ENCODE measurements around the gene RANBP10.
"Not testable (repeated sequence)": the region's sequence is repeated elsewhere in the genome, so short reads cannot be mapped to it uniquely, and the experiment has no call there.

The RANBP10 gene

DNA sequence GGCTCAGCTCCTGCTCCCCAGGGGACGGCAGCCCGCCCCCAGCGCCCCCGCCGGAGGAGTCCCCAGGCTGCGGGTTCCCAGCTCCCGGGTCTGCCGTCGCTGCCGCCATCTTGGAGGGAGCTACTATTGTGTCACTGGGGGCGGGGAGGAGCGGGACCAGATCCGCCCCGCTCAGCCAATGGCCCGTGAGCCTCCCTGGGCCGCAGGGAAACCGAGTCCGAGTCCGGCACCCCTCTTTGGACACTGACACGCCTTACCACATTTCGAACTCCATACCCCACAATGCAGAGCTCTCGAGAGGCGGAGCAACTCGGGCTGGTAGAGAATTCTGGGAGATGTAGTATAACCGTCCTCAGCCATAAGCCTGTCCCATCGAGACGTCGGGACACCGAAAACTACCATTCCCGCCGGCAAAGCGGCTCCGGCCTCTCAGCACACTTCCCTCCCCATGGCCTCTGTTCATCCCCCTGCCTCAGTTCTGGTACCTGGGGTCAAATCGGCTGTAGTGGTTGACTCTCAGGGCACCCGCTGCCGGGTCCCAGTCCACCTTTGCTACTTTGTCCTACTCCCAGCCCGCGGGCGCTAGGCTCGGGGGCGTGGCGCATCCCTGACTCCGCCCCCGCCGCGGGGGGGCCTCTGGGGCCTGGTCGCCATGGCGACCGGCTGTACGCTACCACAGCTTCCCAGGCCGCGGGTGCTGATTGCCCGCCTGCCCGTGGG lies at the start of gene RANBP10, which contains the start of gene TSNAXIP1:
Gene RANBP10 (minus strand): TSS at position 133 of the 720 bp plus-strand sequence. CDS start 24 bp downstream, at position 109.
Gene TSNAXIP1 (plus strand): TSS at position 462 of the 720 bp plus-strand sequence. CDS start 261 bp downstream, outside the sequence.
- peak; percentile 95 for DNase-seq (ENCODE audit: low spot score)

DNA sequence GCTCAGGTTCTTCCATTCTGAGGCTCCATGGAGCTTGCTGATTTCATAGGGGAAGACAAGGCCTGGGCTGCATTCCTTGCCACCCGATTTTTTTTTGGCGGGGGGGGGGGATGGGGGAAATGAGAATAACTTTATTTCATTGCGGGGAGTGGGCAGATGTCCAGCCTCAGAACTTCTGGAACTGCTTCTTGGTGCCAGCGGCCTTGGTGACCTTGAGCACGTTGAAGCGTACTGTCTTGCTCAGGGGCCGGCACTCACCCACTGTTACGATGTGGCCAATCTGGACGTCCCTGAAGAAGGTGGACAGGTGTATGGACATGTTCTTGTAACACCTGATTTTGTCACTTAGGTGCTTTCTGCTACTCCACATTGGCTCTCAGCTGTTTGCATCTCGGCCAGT lies 49.4 kb upstream of the RANBP10 start:
- DNase-seq (ENCODE audit: low spot score), result no peak

DNA sequence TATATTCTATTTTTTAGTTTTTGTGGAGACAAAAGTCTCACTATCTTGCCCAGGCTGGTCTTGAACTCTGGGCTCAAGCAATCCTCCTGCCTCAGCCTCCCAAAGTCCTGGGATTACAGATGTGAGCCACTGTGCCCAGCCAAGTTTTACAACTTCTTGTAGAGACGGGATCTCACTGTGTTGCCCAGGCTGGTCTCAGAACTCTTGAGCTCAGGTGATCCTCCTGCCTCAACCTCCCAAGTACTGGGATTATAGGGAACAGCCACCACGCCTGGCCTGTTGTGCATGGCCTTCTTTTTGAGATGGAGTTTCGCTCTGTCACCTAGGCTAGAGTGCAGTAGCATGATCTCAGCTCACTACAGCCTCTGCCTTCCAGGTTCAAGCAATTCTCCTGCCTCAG lies 47.3 kb upstream of the RANBP10 start:
- no peak for DNase-seq (ENCODE audit: low spot score)

DNA sequence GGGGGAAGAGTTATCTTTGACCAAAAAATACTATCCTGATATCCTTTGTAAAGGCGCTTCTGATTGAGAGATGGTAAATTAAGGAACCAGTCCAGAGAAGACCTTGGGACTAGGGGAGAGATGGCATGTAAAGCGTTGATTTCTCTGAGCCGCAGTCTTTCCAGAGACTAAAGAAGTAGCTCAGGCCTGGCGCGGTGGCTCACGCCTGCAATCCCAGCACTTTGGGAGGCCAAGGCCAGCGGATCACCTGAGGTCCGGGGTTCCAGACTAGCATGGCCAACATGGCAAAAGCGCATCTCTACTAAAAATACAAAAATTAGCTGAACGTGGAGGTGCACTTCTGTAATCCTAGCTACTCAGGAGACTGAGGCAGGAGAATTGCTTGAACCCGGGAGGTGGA lies 41.8 kb upstream of the RANBP10 start:
- no peak for DNase-seq (ENCODE audit: low spot score)

DNA sequence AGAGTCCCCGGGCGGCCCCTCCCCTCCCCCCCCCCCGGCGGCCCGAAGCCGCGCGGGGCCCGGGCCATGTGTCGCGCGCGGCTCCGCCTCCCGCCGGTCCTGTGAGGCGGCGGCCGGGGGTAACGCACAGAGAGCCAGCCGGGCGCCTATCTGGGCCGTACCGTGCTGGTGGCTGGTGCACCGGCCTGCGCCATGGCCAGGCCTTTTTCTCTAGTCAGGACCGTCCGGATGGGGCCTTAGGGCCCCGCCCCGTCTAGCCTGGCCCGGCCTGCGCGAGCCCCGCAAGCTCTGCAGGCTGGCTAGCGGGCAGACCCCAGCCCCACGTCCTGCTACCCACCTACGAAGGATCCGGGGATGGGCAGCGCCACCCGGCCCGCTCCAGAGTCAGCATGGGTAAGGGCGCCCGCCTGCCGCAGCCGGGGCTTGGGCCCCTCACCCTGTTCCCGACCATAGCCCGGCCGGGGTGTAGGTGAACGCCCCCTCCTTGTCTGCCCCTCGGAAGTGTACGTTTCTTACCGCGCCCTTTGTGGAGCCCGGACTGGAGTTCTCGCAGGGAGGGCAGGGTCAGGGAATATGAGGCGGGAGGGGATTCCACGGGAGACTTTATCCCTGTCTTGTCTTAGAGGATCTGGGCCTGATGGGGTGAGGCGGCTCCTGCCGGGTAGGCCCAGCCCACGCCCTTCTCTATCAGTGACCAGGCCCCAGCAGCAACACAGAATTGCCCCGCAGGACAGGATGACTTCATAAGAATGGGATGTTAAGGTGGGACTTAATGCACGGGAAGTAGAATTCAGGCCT lies 40.9 kb upstream of the RANBP10 start, which contains the start of gene CENPT:
Gene CENPT (minus strand): TSS at position 630 of the 798 bp plus-strand sequence. CDS start 13,834 bp downstream, outside the sequence.
- DNase-seq (ENCODE audit: low spot score), result no peak

DNA sequence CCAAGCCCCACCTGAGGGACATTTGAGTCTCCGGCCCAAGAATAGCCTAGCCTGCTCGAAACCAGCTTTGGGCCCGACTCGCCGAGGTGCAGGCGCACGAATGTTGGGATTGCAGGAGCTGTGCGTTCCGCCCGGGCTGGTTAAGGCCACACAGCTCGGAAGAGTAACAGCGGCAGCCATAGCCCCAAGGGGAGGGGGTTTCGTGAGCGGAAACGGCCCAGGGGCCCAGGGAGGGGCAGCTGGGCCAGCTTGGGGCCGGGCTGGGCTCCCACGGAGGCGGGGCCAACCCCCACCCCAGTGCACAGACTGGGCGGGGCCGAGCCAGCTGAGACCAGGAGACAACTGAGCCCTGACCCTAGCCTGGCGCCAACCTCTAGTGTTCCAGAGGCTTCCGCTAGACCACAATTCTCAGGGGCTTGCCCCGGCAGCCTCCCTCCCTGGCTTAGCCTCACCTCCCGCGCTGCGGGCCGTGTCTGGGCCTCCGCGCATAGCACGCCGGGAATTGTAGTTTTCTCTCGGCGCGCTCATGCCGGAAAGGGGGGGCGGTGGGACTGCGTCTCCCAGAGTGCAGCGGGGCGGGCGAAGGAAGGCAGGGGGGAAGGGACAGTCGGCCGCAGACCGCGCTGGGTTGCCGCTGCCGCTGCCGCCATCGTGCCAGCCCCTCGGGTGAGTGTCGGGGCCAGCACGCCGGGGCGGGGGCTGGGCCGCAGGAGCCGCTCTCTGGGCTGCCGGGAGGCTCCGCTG lies 40.1 kb upstream of the RANBP10 start, which contains the start of gene NUTF2:
Gene NUTF2 (plus strand): TSS at position 614 of the 744 bp plus-strand sequence. CDS start 18,198 bp downstream, outside the sequence.
- DNase-seq (ENCODE audit: low spot score), result peak; percentile 99

DNA sequence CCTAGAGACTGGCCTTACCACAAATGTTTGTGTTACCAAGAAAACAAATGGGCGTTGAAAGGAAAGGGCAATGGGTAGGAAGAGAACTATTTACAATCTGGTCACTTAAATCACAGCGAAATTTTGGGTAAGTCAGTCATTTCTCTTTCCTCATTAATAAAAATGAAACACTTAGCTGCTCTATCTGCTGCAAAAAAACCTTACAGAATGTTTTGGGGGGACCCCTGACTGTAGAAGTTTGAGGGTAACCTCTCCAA lies 39.6 kb upstream of the RANBP10 start:
- DNase-seq (ENCODE audit: low spot score), result no peak

DNA sequence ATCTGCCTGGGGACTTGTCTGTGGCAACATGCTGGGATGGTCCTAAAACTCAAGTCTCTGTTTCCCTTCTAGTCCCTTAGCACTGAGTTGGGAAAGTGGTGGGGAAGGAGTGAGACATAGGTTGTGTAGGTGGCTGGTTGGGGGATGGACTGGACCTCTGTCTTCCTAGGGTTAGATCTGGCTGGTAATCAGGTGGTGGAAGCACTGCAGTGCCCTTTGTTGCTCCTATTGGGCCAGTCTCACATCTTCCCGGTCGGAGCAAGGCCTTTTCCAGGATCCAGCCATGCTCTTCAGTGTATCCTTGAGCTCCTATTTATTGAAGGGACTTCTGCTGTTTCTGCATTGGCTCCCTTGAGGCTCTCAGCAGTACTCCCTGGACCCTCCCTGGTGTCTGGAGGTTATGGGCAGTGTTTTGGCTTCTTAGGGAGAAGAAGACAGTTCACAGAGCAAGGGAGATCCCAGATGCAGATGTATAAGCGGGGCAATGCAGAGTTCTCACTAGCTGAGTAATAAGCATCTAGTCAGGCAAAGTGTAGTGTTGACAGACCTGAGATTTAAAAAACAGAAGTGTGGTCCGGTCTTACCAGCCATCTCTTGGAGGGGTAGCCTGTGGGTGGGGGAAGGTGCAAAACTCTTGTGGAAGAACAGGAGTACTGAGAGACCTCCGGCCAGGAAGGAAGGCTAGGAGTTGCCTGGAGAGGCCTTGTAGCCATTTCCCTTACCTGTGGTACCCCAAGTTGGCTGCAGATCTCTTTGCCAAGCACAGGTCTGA lies 39.1 kb upstream of the RANBP10 start:
- no peak for DNase-seq (ENCODE audit: low spot score)

DNA sequence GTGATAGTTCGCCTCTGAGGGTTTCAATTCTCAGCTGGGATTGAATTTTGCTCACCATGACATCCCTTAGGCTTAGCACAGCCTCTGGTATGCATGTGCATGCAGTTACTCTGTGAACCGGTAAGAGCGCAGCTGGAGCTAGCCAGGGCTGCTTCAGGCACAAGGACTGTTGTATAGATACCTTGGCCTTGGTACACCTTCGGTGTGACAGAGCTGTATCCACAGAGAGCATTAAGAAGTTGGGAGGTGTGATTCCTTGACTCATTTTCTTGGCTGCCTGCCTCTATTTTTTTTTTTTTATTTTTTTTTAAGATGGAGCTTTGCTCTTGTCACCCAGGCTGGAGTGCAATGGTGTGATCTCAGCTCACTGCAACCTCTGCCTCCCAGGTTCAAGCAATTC lies 38.1 kb upstream of the RANBP10 start:
- no peak for DNase-seq (ENCODE audit: low spot score)

DNA sequence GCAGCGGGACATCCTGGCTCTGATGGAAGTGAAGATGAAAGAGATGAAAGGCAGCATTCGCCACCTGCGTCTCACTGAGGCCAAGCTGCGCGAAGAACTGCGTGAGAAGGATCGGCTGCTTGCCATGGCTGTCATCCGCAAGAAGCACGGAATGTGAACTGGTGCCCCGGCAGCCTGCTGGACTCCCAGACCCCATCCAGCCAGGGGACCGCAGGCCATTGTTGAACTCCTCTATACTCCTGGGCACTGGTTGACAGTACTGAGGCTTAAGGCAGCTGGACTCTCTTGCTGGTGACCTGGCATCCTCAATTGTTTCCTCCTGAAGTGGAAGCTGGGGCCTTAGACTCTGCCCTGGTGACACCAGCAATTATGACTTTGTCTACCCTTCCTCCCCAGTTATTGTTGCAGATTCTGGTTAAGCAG lies 37.0 kb upstream of the RANBP10 start:
- DNase-seq (ENCODE audit: low spot score), result no peak

DNA sequence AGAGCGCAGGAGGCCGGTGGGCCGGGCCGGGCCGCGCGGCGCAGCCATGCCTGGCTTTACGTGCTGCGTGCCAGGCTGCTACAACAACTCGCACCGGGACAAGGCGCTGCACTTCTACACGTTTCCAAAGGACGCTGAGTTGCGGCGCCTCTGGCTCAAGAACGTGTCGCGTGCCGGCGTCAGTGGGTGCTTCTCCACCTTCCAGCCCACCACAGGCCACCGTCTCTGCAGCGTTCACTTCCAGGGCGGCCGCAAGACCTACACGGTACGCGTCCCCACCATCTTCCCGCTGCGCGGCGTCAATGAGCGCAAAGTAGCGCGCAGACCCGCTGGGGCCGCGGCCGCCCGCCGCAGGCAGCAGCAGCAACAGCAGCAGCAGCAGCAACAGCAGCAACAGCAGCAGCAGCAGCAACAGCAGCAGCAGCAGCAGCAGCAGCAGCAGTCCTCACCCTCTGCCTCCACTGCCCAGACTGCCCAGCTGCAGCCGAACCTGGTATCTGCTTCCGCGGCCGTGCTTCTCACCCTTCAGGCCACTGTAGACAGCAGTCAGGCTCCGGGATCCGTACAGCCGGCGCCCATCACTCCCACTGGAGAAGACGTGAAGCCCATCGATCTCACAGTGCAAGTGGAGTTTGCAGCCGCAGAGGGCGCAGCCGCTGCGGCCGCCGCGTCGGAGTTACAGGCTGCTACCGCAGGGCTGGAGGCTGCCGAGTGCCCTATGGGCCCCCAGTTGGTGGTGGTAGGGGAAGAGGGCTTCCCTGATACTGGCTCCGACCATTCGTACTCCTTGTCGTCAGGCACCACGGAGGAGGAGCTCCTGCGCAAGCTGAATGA lies 36.4 kb upstream of the RANBP10 start:
- DNase-seq (ENCODE audit: low spot score), result peak; percentile 77

DNA sequence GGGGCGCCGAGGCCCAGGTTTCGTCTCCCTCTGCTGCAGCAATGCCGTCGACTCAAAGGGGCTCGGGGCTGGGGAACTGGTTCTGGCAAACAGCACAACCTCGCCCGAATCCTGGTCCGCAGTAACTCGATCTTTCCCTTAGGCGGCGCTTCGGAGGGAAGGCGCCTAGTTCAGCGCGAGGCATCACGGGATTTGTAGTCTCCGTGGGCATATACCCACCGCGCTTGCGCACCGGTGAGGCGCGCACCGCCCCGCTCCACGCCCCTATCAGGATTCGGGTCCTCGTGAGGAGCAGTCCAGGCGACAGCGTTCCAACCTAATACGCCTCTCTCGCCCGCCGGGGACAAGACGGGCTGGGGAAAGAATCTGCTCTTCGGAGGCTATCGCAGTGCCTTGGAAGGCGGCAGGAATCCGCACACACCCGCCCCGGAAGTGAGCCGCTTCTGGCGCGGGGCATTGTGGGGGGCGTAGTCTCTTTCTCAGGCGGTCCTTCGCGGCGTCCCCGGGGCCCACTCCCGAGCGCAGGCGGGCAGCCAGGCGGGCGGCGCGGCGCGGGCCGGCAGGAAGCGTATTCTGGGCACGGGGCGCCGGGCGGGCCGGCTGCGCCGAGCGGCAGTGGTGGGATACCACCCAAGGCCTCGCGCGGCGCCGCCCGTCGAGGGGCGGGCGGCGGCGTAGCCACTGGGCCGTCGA lies 35.6 kb upstream of the RANBP10 start, which contains the start of gene THAP11:
Gene THAP11 (plus strand): TSS at position 505 of the 693 bp plus-strand sequence. CDS start 235 bp downstream, outside the sequence.
- peak; percentile 97 for DNase-seq (ENCODE audit: low spot score)

DNA sequence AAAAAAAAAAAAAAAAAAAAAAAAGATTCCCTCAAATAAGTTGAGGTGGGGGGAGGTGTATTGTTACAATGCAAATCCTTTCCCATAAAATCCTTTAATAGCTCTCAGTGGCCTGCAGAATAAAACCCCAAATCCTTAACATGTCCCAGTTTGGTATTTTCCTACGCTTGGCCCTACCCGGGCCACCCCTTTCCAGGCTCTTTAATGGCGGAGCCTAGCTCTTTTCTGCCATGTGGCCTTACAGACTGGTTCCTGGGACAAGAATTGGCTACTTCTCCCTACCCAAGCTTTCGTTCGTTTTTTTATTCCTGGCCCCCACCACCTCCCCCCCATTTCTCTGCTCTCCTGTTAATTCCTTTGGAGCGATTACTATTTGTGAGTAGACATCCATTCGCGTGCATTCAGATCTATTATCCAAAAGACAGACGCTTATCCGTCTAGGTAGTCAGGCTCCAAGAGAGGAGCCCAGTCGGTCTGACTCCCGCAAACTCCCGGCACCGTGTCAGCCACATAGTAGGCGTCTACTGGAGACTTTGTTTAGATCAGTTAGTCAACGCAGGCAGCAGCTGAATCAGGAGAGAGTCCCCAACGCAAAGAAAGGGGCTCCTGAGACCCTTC lies 34.9 kb upstream of the RANBP10 start:
- DNase-seq (ENCODE audit: low spot score), result peak; percentile 37

DNA sequence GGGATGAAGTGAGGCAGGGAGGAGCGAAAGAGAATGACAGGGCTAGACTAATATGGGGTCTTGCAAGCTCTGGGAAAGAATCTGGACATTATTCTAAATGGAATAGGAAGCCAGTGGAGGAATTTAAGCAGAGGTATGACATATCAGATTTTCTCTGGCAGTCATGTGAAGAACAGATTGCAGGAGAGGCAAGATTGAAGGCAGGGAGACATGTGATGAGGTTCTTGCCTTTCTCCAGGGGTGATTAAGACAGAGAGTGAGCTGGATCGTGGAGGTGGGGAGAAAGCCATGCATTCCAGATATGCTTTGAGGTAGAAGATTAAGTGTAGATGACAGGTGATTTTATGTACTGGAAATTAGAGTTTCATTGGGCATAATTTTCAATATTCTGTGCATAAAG lies 31.5 kb upstream of the RANBP10 start:
- DNase-seq (ENCODE audit: low spot score), result no peak

DNA sequence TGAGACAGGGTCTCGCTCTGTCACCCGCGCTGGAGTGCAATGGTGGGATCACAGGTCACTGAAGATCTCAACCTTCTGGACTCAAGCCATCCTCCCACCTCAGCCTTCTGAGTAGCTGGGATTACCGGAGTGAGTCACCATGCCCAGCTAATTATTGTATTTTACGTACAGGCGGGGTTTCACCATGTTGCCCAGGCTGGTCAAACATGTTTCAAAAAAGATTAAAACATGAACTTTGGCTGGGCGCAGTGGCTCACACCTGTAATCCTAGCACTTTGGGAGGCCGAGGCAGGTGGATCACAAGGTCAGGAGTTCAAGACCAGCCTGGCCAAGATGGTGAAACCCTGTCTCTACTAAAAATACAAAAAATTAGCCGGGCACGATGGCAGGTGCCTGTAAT lies 30.8 kb upstream of the RANBP10 start:
- DNase-seq (ENCODE audit: low spot score), result not testable (repeated sequence)

DNA sequence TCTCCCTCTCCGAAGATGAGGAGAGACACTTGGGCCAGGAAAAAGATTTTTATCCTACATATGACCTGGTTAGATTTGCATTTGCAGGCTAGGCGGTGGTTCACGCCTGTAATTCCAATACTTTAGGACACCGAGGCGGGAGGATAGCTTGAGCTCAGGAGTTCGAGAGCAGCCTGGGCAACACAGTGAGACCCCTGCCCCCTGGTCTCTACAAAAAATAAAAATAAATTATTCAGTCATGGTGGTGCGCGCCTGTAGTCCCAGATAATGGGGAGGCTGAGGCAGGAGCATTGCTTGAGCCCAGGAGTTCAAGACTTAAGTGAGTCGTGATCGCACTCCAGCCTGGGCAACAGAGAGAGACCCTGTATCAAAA lies 27.9 kb upstream of the RANBP10 start:
- DNase-seq (ENCODE audit: low spot score), result no peak

DNA sequence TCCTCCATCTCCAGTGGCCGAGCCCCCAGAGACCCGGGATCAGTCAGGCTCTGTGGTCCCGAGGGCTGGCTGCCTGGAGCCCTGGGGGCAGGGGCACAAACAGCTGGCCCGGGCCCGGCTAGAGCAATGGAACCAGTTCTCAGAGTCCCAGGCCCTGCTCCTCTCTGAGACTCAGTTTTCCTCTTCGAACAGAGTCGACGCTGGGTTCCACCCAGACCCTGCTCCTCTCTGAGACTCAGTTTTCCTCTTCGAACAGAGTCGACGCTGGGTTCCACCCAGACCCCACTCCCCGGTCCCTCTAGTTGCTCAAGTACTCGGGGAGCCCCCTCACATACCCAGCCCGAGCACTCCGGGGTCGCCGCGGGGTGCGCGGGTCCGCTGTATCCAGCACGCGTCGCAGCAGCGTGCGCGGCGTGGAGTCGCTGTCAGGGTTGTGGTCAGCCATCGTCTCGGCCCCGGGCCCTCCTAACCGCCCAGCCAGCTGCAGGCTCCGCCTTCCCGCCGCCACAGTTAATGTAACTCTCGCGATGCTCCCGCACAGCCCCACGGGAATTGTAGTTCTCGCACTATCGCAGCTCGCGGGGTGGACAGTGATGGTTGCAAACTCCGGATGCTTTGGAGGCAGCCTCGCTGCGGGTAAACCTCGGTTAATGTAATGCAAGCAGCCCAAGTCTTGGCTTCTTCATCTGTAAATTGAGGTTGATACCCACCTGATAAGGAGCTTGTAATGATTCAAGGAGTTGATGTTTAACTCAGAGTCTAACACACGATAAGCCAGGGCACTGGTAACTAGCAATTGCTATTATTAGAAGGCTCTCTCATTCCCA lies 27.3 kb upstream of the RANBP10 start:
- DNase-seq (ENCODE audit: low spot score), result peak; percentile 98

DNA sequence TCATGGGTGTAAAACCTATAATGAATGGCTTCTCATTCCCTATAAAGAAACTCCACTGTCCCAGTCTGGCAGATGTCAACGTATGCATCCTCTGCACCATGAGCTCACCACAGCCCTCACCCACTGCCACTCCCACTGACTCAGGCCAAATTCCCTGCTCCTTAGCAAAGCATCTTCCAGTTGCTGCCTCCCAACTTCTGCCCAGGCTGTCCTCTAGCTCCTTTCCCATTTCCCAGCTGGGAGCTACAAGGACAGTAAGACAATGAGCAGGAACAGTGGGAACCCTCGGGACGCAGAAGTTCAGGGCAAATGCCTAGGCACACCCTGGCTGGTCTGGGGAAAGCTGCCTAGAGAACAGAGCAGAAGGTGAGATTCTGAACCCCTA lies 26.7 kb upstream of the RANBP10 start:
- no peak for DNase-seq (ENCODE audit: low spot score)

DNA sequence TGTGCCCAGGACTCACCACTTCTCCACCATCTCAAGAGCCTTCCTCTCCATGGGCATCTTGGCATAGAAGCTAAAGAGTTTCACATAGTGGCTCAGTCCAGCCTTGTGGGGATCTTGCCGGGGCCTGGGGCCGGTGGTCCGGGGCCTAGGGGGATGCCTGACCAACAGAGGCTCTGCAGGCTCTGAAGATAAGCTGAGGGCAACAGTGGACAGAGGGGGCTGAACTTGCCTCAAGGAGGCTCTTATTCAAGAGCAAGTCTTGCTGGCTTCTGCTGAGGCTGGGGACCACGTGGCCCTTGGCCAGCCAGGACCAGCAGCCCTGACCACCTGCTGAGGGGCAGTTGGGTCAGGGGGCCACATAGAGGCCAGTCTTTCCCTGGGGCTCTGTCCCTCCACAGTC lies 22.3 kb upstream of the RANBP10 start:
- DNase-seq (ENCODE audit: low spot score), result no peak
